Thoracic aorta (tissue), 2 donors: Measurements from ENCODE around the gene AATK. TPM values are rescaled to one million over a fixed set of nuclear protein-coding genes. Genes with fewer than 3 reads are reported as not detected.

ENCODE experiments used
- ATAC-seq: fragments of 150-250 bp; one replicate; pipeline ENCODE4 v1.8.0; 2017; ENCODE audit warnings: low read depth; ENCODE audit not compliant: insufficient number of reproducible peaks, low FRiP score
- DNase-seq: peaks from one replicate; pipeline ENCODE4 v3.0.0-alpha.2; 2020; ENCODE audit warnings: low spot score
- H3K27ac ChIP-seq, 2 donors: fragments of 200-600 bp; sonication (generic); 1 replicate in 1 of 2; 2 replicates in 1 of 2; pipeline ENCODE4 v1.5.1; 2016; ENCODE audit warnings: mild to moderate bottlenecking in 2 of 2, moderate library complexity in 2 of 2
- H3K27me3 ChIP-seq: fragments of 200-600 bp; sonication (generic); replicated peaks from 2 replicates; pipeline ENCODE4 v1.6.0; 2016; ENCODE audit warnings: mild to moderate bottlenecking; ENCODE audit not compliant: insufficient read depth
- H3K36me3 ChIP-seq: fragments of 200-600 bp; sonication (generic); one replicate; pipeline ENCODE4 v1.5.1; 2016
- H3K4me1 ChIP-seq, 2 donors: fragments of 200-600 bp; sonication (generic); 1 replicate in 1 of 2; 2 replicates in 1 of 2; pipeline versions ENCODE4 v1.5.1 to v1.6.0; 2016; ENCODE audit warnings: low read depth in 2 of 2, mild to moderate bottlenecking in 1 of 2; ENCODE audit not compliant: control insufficient read depth in 1 of 2
- H3K4me3 ChIP-seq: fragments of 200-600 bp; sonication (generic); 2 replicates; pipeline ENCODE4 v1.5.1; 2016; ENCODE audit warnings: mild to moderate bottlenecking
- H3K9me3 ChIP-seq: fragments of 200-600 bp; sonication (generic); 2 replicates; pipeline ENCODE4 v1.5.1; 2016
- CTCF ChIP-seq: fragments of 200-600 bp; sonication (generic); IDR thresholded peaks from one replicate; pipeline ENCODE4 v1.5.1; 2019; ENCODE audit warnings: antibody characterized with exemption
- total RNA-seq, 2 donors: library from RNA; depleted of rRNA; stranded (reverse); fragments of >200 nt; gene quantifications; one replicate each; pipeline versions ENCODE4 v1.1.0 to v1.2.3, GENCODE V29; 2016

Gene AATK
- total RNA-seq, 2 donors from 2014 or later, result 6.1 to 19.8 TPM

- DNase-seq, result no peak
- H3K4me1 ChIP-seq, result no peaks in the 10 kb centered on the region
- H3K36me3 ChIP-seq, result no peaks in the 10 kb centered on the region
- H3K27me3 ChIP-seq, result no peaks in the 10 kb centered on the region
- no peak for ATAC-seq
- no peak for TF ChIP-seq CTCF
- no peak overlapping the region for H3K27ac ChIP-seq
- H3K9me3 ChIP-seq, result no peaks in the 10 kb centered on the region
- H3K4me3 ChIP-seq, result no peak overlapping the region
Measured at GRCh38 chr17:81076141-81076679, 89.8 kb downstream of the AATK start.

- H3K4me3 ChIP-seq, result no peak overlapping the region
- H3K9me3 ChIP-seq, result no peaks in the 10 kb centered on the region
- ATAC-seq (no peak), DNase-seq (no peak)
- TF ChIP-seq CTCF, result no peak
- no peaks in the 10 kb centered on the region for H3K36me3 ChIP-seq
- no peak overlapping the region for H3K27ac ChIP-seq
- H3K27me3 ChIP-seq, result no peaks in the 10 kb centered on the region
- no peaks in the 10 kb centered on the region for H3K4me1 ChIP-seq
Measured at GRCh38 chr17:81075307-81075706, 90.7 kb downstream of the AATK start.

- no peak for TF ChIP-seq CTCF
- Histone ChIP-seq H3K27ac (no peak overlapping the region), H3K27me3 (no peaks in the 10 kb centered on the region), H3K9me3 (no peaks in the 10 kb centered on the region), H3K36me3 (no peaks in the 10 kb centered on the region), H3K4me1 (no peaks in the 10 kb centered on the region), H3K4me3 (no peak overlapping the region)
- no peak for DNase-seq
- ATAC-seq, result no peak
Measured at GRCh38 chr17:81074875-81075274, 91.1 kb downstream of the AATK start.

- ATAC-seq (no peak), DNase-seq (no peak)
- H3K4me1 ChIP-seq, result no peaks in the 10 kb centered on the region
- H3K27ac ChIP-seq, result no peak overlapping the region
- no peaks in the 10 kb centered on the region for H3K9me3 ChIP-seq
- H3K4me3 ChIP-seq, result no peak overlapping the region
- TF ChIP-seq CTCF, result no peak
- H3K27me3 ChIP-seq, result no peaks in the 10 kb centered on the region
- no peaks in the 10 kb centered on the region for H3K36me3 ChIP-seq
Measured at GRCh38 chr17:81073967-81074839, 91.8 kb downstream of the AATK start.

- DNase-seq, result no peak
- Histone ChIP-seq H3K27ac (no peak overlapping the region), H3K27me3 (no peaks in the 10 kb centered on the region), H3K4me3 (no peak overlapping the region), H3K36me3 (no peaks in the 10 kb centered on the region), H3K9me3 (no peaks in the 10 kb centered on the region), H3K4me1 (peaks cover 0 to 6% of the 10 kb centered on the region in 2 donors)
- TF ChIP-seq CTCF, result no peak
- no peak for ATAC-seq
Measured at GRCh38 chr17:81071761-81072741, 94.0 kb downstream of the AATK start.
